GM18868 (cell line): ENCODE results near the gene MAL.

Source experiments
- ATAC-seq: cut with Tn5 transposase; IDR thresholded peaks from one replicate; pipeline ENCODE4 v1.9.1; 2021; ENCODE audit warnings: mild to moderate bottlenecking, moderate library complexity; ENCODE audit not compliant: unreplicated experiment

The MAL gene

GRCh38 chr2:94995553-94996304 is 29.8 kb upstream of the MAL start:
- no peak for ATAC-seq

DNA sequence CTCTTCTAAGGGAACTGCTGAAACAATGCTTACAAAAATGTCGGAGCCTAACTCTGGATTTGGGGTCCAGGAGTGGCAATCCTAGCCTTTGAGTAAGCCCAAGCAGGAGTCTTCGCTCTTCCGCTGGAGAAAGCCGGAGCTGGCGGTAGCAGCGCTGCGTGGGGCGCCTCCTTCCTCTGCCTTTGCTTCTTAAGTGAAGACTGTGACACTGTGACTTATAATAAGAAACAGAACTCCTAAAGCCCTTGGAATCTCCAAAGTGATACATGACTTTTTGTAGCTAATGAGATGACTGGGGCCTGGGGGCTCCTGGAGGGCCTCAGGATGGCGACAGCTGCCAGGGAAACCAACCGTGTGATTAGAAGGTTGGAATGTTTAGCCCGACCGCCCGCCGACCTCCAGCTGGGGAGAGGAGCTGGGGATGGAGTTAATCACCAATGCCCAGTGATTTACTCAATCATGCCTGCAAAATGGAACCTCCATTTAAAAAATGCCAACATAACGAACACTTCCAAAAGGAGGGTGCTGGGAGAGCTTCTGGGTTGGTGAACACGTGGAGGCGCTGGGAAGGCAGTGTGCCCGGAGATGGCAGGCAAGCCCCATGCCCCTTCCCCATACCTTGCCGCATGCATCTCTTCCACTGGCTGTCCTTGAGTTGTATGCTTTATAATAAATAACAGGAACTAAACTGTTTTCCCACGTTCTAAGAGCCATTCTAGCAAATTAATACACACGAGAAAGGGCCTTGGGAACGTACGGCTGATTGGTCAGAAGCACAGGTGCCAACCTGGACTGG is 29.0 kb upstream of the MAL start:
- no peak for ATAC-seq

DNA sequence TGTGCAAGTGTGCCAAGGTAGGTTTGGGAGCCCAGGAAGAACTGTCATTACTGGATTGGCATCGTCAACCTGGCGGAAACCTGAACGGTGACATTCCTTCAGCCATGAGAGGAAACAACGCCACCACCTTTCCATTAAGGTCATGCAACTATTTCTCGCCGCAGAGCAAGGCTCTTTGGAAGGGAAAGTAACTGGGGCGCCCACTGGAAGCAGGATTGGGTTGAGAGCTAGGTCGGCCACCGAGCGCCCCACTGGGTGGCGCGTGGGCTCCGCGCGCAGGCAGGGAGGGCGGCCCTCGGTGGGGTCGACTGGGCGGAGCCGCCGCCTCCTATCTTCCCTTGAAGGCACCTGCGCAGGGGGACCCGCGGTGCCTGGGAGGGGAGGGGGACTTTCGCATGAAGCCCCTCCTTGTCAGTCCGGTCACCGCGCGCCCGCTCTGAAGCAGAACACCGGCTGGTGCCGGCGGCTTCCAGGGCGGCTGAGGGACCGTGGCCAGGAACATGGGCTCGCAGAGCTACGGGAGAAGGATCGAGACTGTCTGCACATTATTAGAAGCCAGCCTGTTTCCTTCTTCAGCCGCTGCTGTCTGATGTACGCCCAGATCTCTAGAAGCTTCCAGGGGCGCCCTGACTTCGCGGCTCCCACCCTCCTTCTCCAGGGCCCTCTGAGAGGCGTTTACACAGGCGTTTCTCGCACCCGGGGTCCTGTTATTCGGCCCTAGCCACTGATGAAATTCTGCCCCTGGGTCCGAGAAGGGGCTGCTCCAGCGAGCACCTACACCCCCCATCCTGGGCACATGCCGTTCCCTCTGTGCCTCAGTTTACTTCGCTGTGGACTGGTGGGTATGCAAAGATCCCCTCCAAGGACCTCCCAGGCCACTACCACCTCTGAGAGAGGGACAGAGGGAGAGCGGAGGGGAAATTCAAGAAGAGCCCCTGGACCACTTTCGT is 27.3 kb upstream of the MAL start:
- no peak for ATAC-seq

- ATAC-seq: no peak
Observed at GRCh38 chr2:94999431-94999883, 26.1 kb upstream of the MAL start.

- no peak for ATAC-seq
Observed at GRCh38 chr2:95001051-95001562, 24.4 kb upstream of the MAL start.

DNA sequence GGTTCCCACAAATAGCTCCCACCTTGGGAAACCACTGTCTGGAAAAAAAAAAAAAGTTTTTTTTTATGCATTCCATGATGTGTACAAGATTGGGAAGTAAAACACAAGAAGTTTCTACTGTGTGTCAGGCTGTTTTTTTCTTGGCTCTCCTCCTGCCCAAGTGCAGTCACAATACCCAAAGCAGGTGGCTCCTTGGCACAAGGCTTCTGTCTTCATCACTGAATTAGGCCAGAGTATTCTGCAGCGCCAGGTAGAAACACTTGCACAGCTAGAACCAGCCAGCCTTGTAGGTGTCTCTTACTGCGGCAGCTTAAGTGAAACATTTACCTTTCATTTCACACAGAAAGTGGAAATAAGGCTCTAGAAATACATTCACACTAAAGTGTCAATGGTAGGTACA is 23.8 kb upstream of the MAL start:
- no peak for ATAC-seq

DNA sequence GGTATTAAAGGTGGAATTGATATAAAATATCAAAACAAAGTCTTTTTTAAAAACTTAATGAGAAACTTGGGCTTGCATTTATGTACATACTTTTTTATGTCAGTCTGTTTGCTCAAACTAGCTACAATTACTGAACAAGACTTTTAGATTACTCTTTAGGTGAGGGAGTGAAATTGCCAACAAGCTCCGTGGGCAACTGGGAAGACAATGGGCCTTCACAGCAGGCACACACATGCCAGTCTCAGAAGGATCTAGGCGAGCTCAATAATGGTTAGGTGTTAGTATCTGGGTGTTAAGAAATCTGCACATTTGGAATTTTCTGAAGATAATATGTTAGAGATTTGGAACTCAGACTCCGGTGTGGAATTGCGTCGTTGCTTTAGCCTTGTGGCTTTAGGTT is 23.0 kb upstream of the MAL start:
- no peak for ATAC-seq

DNA sequence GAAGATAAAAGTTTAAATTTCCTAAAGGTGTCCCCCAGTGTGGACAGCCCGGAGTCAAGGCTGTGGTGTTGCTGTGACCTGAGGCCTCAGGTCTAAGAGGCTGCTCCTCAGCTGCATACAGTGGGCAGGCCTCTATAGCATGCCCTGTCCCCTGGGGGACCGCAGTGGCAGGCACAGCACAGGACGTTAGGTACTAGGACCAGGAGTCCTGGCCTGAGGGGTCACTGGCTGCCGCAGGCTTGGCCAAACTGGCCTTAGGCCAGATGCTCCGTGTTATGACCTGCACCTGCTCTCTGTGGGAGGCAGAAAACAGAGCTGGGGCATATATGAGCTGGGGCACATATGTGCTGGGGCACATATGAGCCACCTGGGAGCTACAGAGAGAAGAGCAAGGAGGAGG is 21.2 kb upstream of the MAL start:
- ATAC-seq: no peak

DNA sequence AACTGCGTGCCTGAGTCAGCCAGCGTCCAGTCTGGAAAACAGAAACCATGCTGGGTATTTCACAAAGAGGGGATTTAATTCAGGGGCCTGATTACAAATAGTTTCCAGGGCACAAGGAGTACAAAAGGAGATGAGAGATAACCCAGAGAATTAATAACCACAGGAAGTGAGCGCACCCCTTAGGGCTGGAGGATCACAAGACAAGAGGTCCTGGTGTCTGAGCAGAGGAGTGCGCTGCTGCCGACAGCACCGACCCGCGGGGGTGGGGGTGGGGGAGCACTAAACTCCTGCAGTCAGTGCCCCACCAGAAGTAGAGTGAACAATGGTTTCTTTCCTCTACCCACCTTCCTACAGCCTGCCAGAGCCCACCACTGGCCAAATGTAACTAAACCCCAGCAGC is 20.8 kb upstream of the MAL start:
- ATAC-seq: no peak

DNA sequence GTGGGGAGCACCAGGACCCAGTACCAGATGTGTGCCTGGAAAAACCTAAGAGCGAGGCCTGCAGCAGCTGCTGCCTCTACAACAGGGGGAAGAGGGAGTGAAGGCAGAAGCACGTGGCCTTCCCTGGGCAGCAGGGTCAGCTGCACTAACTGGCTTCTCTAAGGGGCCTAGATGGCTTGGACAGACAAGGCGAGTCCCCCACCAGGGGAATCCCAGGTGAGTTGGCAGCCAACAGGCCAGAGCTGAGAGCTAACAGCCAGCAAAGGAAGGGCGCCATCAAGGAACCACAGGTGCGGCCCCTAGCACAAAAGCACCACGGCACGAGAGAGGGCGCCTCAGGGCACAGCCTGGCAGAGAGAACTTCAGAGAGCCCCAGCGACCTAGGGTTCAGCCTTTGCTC is 19.8 kb upstream of the MAL start:
- ATAC-seq: no peak

DNA sequence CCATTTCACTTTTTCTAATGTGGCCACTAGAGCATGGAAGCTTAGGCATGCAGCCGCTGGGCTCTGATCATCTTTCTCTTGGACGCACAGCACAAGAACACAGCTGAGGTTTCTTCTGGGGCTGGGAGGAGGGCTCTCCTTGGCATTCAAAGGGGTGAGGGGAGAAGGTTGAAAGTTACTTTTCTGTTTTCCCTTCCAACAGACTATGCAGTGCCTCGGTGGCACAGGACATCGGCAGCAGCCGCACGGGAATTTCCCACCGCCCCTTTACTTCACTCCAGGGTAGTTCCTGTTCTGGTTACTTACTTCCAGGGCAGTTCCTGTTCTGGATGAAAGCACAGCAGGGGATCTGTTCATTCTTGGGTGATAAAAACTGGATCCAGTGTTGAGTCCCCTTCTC is 18.9 kb upstream of the MAL start:
- ATAC-seq: no peak

- ATAC-seq: no peak
Observed at GRCh38 chr2:95007031-95007609, 18.4 kb upstream of the MAL start.

DNA sequence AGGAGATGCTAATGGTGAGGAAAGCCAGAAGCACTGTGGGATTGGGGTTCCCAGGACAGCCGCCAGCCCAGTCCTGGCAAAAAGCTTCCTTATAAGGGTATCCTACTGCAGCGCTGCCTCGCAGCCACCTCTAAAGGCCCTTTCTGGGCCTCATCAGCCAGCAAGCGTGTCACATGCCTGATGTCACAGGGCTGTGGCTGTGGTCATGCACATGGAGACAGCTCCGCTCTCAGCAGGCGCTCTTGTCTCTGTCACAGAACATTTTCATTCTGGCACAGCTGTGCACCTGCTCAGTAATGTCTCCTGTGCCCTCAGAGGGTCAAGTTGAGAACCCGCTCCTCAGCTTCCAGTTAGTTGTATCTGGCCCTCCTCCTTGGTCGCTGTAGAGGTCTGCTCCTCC is 17.7 kb upstream of the MAL start:
- ATAC-seq: no peak

DNA sequence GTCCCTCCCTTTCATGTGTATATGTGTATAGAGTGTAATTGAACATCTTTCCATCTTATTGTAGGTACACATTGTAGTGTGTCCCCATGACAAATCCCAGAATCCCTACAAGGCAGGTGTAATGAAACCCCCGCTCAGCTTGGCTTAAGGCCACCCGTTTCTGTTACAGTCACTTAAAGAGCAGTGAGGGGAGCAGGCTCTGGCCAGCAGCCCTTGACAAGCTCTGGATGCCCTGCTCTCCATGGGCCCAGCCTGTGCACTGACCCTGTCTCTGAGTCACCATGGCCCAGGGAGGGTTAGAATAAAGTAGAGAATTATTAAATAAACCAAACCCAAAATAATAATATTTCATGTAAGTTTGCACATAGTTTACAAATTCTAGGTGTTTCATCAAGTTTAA is 17.2 kb upstream of the MAL start:
- no peak for ATAC-seq

GRCh38 chr2:95008996-95009395 is 16.5 kb upstream of the MAL start:
- no peak for ATAC-seq

DNA sequence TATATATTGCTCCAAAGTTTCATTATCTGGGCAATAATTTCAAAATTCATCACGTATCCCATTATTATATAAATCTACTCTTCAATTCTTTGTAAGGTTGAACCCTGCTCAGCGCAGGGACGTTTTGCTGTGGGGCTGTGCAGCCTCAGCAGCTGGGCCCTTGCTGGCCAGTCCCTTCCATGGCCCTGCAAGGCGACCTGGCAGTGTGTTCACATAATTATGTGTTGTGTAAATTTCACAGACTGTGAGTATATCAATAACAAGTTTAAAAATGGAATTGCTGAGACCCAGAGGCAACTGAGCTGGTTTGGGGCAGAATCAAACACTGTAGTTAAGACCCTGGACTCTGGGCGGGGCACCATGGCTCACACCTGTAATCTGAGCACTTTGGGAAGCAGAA is 16.1 kb upstream of the MAL start:
- ATAC-seq: no peak

GRCh38 chr2:95010126-95010525 is 15.4 kb upstream of the MAL start:
- ATAC-seq: no peak

GRCh38 chr2:95010718-95011117 is 14.8 kb upstream of the MAL start:
- ATAC-seq: no peak

DNA sequence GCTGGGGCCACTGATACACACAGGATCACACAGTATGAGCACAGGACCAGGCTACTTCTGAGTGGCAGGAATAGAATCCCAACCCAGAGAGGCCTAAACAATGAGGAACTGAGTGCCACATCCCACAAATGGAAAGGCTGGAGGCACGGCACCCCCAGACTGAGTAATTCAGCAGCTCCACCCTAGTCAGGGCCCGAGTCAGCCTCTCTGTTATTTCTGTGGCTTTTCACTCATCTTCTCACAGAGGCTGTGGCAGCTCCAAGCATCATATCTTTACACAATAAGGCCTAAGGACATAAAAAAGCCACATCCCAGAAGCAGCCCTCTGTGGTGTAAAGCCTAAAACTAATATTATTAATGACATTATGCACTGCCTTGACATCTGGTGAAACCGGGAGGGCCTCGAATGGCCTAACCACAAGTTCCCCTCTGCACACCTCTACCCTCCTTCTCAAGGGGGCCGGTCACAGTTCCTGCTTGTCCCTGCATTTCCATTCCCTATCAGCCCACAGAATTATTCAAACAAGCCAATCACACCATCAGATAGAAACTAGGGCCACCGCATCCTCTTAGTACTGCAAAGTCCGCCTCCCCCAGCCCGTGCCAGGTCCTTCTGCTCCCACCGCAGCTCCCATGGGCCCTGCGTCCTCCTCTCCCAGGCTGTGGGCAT is 12.5 kb upstream of the MAL start:
- peak; percentile 68 for ATAC-seq

GRCh38 chr2:95013726-95014125 is 11.8 kb upstream of the MAL start:
- ATAC-seq: no peak
